ENCODE data around the gene PHB1. TPM values are rescaled to one million over a fixed set of nuclear protein-coding genes. Genes with fewer than 3 reads are reported as not detected.

PHB1 gene
- total RNA-seq, 1 donor from 2014 or later: 136 TPM

- Mint-ChIP-seq H3K36me3 (no peaks in the 10 kb centered on the region), H3K27ac (no peak overlapping the region), H3K4me1 (peaks cover 34% of the 10 kb centered on the region), H3K4me3 (no peak overlapping the region), H3K9me3 (no peaks in the 10 kb centered on the region), H3K27me3 (ENCODE audit: low read depth) (no peaks in the 10 kb centered on the region)
- DNase-seq (ENCODE audit: low spot score in 2 of 2, unreplicated experiment in 2 of 2): no peak
- TF ChIP-seq, protein P1, sequence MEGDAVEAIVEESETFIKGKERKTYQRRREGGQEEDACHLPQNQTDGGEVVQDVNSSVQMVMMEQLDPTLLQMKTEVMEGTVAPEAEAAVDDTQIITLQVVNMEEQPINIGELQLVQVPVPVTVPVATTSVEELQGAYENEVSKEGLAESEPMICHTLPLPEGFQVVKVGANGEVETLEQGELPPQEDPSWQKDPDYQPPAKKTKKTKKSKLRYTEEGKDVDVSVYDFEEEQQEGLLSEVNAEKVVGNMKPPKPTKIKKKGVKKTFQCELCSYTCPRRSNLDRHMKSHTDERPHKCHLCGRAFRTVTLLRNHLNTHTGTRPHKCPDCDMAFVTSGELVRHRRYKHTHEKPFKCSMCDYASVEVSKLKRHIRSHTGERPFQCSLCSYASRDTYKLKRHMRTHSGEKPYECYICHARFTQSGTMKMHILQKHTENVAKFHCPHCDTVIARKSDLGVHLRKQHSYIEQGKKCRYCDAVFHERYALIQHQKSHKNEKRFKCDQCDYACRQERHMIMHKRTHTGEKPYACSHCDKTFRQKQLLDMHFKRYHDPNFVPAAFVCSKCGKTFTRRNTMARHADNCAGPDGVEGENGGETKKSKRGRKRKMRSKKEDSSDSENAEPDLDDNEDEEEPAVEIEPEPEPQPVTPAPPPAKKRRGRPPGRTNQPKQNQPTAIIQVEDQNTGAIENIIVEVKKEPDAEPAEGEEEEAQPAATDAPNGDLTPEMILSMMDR (IDR thresholded peaks at IDR 0.05; ENCODE audit: unreplicated experiment): no peak
These were observed 51.4 kb downstream of the PHB1 start for GRCh38 chr17:49363251-49363650.

GRCh38 chr17:49362723-49363117 is 52.0 kb downstream of the PHB1 start:
- H3K4me1 Mint-ChIP-seq: peaks cover 39% of the 10 kb centered on the region
- peak overlapping the region; percentile 97 for H3K27ac Mint-ChIP-seq
- no peaks in the 10 kb centered on the region for H3K36me3 Mint-ChIP-seq
- no peaks in the 10 kb centered on the region for H3K9me3 Mint-ChIP-seq
- DNase-seq (ENCODE audit: low spot score in 2 of 2, unreplicated experiment in 2 of 2): no peak
- TF ChIP-seq, protein P1 (IDR thresholded peaks at IDR 0.05; ENCODE audit: unreplicated experiment): no peak
- H3K4me3 Mint-ChIP-seq: peak overlapping the region; percentile 84
- no peaks in the 10 kb centered on the region for H3K27me3 Mint-ChIP-seq (ENCODE audit: low read depth)

DNA sequence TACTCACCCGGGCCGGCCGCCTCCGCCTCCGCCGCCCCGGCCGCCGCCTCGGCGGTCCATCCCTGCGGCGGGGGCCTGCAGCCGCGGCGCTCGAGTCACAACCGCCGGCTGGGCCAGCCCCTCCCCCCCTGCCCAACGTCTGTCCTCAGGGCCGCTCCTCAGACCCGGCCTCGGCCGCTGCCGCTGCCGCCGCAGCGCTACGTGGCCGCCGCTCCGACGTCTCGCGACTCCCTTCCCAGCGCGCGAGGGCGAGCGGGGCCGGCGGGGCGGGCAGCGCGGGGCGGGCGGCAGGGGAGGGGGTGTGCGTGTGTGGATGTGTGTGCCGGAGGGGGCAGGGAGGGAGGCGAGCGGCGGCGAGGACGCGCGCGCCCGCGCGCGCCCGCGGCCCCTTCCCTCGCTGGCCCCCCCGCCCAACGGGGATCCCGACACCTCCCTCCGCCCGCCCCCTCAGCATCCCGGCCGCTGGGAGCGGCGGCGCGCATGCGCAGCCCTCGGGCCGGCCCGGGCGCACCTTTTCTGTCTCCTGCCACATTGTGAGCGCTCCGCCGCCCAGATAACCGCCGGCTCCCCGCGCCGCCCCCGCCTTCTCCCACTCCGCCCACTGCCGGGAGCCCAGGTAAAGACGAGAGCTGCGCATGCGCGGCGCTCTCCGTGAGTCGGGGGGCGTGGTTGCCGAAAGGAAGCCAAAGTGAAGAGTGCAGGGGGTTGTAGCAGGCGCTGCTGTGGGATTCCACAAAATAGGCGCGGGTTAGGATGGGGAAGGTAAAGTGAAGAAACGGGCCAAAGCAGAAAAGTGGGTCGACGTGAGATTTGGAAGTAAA is 52.6 kb downstream of the PHB1 start, which contains the start of gene ZNF652:
ZNF652 (minus strand) TSS at position 349 of the 821 bp plus-strand sequence. CDS start 44,525 bp downstream, outside the sequence.
- Mint-ChIP-seq H3K4me3 (peak within 1 kb of the TSS; percentile 87), H3K27ac (peak within 1 kb of the TSS; percentile 97), H3K4me1 (peaks cover 42% of the 10 kb centered on the region), H3K36me3 (no peaks in the 10 kb centered on the region), H3K9me3 (no peaks in the 10 kb centered on the region), H3K27me3 (ENCODE audit: low read depth) (no peaks in the 10 kb centered on the region)
- TF ChIP-seq, protein P1 (IDR thresholded peaks at IDR 0.05; ENCODE audit: unreplicated experiment): no peak
- DNase-seq (ENCODE audit: low spot score in 2 of 2, unreplicated experiment in 2 of 2): peak; percentile 96 to 97

- peak overlapping the region; percentile 87 for H3K4me3 Mint-ChIP-seq
- no peaks in the 10 kb centered on the region for H3K36me3 Mint-ChIP-seq
- H3K27ac Mint-ChIP-seq: peak overlapping the region; percentile 92
- H3K4me1 Mint-ChIP-seq: peaks cover 45% of the 10 kb centered on the region
- peak in 1 of 2 experiments; percentile 65 for DNase-seq (ENCODE audit: low spot score in 2 of 2, unreplicated experiment in 2 of 2)
- no peaks in the 10 kb centered on the region for H3K9me3 Mint-ChIP-seq
- no peaks in the 10 kb centered on the region for H3K27me3 Mint-ChIP-seq (ENCODE audit: low read depth)
- TF ChIP-seq, protein P1 (IDR thresholded peaks at IDR 0.05; ENCODE audit: unreplicated experiment): no peak
These were observed 53.4 kb downstream of the PHB1 start for GRCh38 chr17:49361129-49361901.

DNA sequence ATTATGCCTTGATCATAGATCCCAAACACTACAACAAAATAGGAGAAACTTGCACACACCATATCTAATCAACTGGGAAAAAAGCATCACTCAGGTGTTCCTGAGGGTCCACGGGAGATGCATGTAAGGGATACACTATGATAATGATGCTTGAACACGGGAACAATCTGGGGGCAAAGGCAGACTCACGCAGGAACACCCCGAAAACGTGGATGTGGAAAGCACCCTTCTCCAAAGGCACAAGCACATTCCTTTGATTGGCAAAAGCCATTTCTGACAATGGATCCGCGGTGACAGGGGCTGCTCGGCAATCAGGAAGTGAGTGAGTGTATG is 53.9 kb downstream of the PHB1 start:
- TF ChIP-seq, protein P1 (IDR thresholded peaks at IDR 0.05; ENCODE audit: unreplicated experiment): no peak
- peak overlapping the region; percentile 92 for H3K27ac Mint-ChIP-seq
- H3K9me3 Mint-ChIP-seq: no peaks in the 10 kb centered on the region
- H3K4me1 Mint-ChIP-seq: peaks cover 46% of the 10 kb centered on the region
- DNase-seq (ENCODE audit: low spot score in 2 of 2, unreplicated experiment in 2 of 2): no peak
- no peaks in the 10 kb centered on the region for H3K27me3 Mint-ChIP-seq (ENCODE audit: low read depth)
- H3K4me3 Mint-ChIP-seq: peak overlapping the region; percentile 87
- no peaks in the 10 kb centered on the region for H3K36me3 Mint-ChIP-seq

Measured in mesothelial cell of epicardium (in vitro differentiated cells).